ENCODE data around the gene RPL26.

DNA sequence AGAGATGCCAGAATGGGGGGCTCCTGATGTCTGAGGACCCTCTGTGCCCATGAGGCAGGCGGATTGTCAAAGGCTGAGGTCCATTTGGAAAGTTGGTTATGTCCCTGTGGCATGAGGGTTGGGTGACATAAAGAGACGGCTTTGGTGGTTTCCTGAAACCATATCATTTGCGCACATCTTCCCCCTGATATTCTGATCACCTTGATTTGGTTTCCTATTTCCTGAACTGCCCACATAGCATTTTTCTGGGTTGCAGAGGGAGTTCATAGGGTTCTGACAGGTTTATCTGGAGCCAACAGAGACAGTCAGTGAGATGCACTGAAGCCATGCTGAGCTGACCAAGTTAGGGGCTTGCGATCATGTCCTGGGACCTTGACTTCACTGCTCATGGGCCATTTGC lies 30.3 kb upstream of the RPL26 start:
- TF ChIP-seq, protein P1, sequence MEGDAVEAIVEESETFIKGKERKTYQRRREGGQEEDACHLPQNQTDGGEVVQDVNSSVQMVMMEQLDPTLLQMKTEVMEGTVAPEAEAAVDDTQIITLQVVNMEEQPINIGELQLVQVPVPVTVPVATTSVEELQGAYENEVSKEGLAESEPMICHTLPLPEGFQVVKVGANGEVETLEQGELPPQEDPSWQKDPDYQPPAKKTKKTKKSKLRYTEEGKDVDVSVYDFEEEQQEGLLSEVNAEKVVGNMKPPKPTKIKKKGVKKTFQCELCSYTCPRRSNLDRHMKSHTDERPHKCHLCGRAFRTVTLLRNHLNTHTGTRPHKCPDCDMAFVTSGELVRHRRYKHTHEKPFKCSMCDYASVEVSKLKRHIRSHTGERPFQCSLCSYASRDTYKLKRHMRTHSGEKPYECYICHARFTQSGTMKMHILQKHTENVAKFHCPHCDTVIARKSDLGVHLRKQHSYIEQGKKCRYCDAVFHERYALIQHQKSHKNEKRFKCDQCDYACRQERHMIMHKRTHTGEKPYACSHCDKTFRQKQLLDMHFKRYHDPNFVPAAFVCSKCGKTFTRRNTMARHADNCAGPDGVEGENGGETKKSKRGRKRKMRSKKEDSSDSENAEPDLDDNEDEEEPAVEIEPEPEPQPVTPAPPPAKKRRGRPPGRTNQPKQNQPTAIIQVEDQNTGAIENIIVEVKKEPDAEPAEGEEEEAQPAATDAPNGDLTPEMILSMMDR (IDR thresholded peaks at IDR 0.05; ENCODE audit: low read length): no peak
- no peak for TF ChIP-seq EZH2 (optimal IDR thresholded peaks at IDR 0.05; ENCODE audit: low read depth, low read length)
- TF ChIP-seq EZH2phosphoT487 (IDR thresholded peaks at IDR 0.05; ENCODE audit: low read length): no peak
